Testis (tissue), 2 donors: ENCODE data around the gene ATP1A3.

ENCODE experiments used
- CTCF ChIP-seq, 3 experiments: fragments of 450-650 bp in 2 of 3; fragments of 200-600 bp in 1 of 3; sonication (generic) in 1 of 3; IDR thresholded peaks; one replicate each; pipeline ENCODE4 v1.5.1; 2016 to 2019; ENCODE audit warnings: antibody characterized with exemption in 3 of 3, mild to moderate bottlenecking in 2 of 3, moderate library complexity in 1 of 3
- POLR2A ChIP-seq: fragments of 450-650 bp; IDR thresholded peaks from one replicate; pipeline ENCODE4 v1.6.1; 2017; ENCODE audit warnings: antibody characterized with exemption, mild to moderate bottlenecking, moderate library complexity

- TF ChIP-seq CTCF (IDR thresholded peaks at IDR 0.05) (no peak), POLR2A (no peak)
These were observed 28.6 kb upstream of the ATP1A3 start for GRCh38 chr19:42022616-42023015.
